HEK293T (cell line): ENCODE results near the gene EVPL.

Experiments
- ARNT ChIP-seq: fragments of 450-650 bp; IDR thresholded peaks from 2 replicates; pipeline ENCODE4 v1.6.1; 2017; ENCODE audit warnings: mild to moderate bottlenecking
- BHLHE40 ChIP-seq: fragments of 450-650 bp; IDR thresholded peaks from 2 replicates; pipeline ENCODE4 v1.6.1; 2016; ENCODE audit warnings: mild to moderate bottlenecking, moderate library complexity, borderline replicate concordance
- CTBP1 ChIP-seq: fragments of 450-650 bp; IDR thresholded peaks from 2 replicates; pipeline ENCODE4 v1.6.1; 2016; ENCODE audit warnings: borderline replicate concordance
- ELF4 ChIP-seq: fragments of 450-650 bp; IDR thresholded peaks from 2 replicates; pipeline ENCODE4 v1.6.1; 2017; ENCODE audit warnings: antibody characterized with exemption
- FOXK2 ChIP-seq: fragments of 450-650 bp; IDR thresholded peaks from 2 replicates; pipeline ENCODE4 v1.6.1; 2016; ENCODE audit warnings: mild to moderate bottlenecking
- FOXM1 ChIP-seq: fragments of 450-650 bp; IDR thresholded peaks from 2 replicates; pipeline ENCODE4 v1.6.1; 2017; ENCODE audit warnings: mild to moderate bottlenecking, borderline replicate concordance
- HDGF ChIP-seq: fragments of 450-650 bp; IDR thresholded peaks from 2 replicates; pipeline ENCODE4 v1.6.1; 2017; ENCODE audit warnings: antibody characterized with exemption, borderline replicate concordance
- L3MBTL2 ChIP-seq: fragments of 450-650 bp; conservative IDR thresholded peaks from 2 replicates; pipeline ENCODE4 v1.6.1; 2016; ENCODE audit warnings: mild to moderate bottlenecking
- LEF1 ChIP-seq: fragments of 450-650 bp; IDR thresholded peaks from 2 replicates; pipeline ENCODE4 v1.6.1; 2017; ENCODE audit warnings: mild to moderate bottlenecking, borderline replicate concordance
- SP1 ChIP-seq: fragments of 450-650 bp; IDR thresholded peaks from 2 replicates; pipeline ENCODE4 v1.6.1; 2017
- SUZ12 ChIP-seq: fragments of 450-650 bp; IDR thresholded peaks from 2 replicates; pipeline ENCODE4 v1.6.1; 2016; ENCODE audit warnings: mild to moderate bottlenecking
- TARDBP ChIP-seq: fragments of 450-650 bp; IDR thresholded peaks from 2 replicates; pipeline ENCODE4 v1.6.1; 2016
- ZNF384 ChIP-seq: fragments of 450-650 bp; IDR thresholded peaks from 2 replicates; pipeline ENCODE4 v1.6.1; 2016
- TF ChIP-seq, protein P1 (sequence below): fragments of 450-650 bp; IDR thresholded peaks from 2 replicates; pipeline ENCODE4 v1.6.1; 2016

- TF ChIP-seq SP1, result no peak
- no peak for TF ChIP-seq SUZ12
- no peak for TF ChIP-seq HDGF
- TF ChIP-seq TARDBP, result no peak
- TF ChIP-seq, protein P1, sequence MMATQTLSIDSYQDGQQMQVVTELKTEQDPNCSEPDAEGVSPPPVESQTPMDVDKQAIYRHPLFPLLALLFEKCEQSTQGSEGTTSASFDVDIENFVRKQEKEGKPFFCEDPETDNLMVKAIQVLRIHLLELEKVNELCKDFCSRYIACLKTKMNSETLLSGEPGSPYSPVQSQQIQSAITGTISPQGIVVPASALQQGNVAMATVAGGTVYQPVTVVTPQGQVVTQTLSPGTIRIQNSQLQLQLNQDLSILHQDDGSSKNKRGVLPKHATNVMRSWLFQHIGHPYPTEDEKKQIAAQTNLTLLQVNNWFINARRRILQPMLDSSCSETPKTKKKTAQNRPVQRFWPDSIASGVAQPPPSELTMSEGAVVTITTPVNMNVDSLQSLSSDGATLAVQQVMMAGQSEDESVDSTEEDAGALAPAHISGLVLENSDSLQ, result no peak
- no peak for TF ChIP-seq FOXK2
- no peak for TF ChIP-seq BHLHE40
- TF ChIP-seq ELF4, result no peak
- TF ChIP-seq ZNF384, result no peak
- TF ChIP-seq ARNT, result no peak
- no peak for TF ChIP-seq FOXM1
- TF ChIP-seq LEF1, result no peak
- no peak for TF ChIP-seq L3MBTL2
- TF ChIP-seq CTBP1, result no peak
Observed at GRCh38 chr17:75994802-75995370, 32.2 kb downstream of the EVPL start.
